HepG2 (cell line): ENCODE measurements around the gene MRPL20. TPM values are rescaled to one million over a fixed set of nuclear protein-coding genes. Genes with fewer than 3 reads are reported as not detected.

ENCODE experiments used
- BORCS8-MEF2B ChIP-seq: sonication (generic); formaldehyde crosslinking; IDR thresholded peaks from 2 replicates; pipeline ENCODE4 v1.8.0; 2022; ENCODE audit warnings: mild to moderate bottlenecking, missing genetic modification reagents
- CAMTA2 ChIP-seq: sonication (generic); formaldehyde crosslinking; IDR thresholded peaks from 2 replicates; pipeline ENCODE4 v1.4.0; 2020; ENCODE audit warnings: mild to moderate bottlenecking, missing genetic modification reagents, borderline replicate concordance
- FOXA1 ChIP-seq, 2 experiments: fragments of 450-650 bp in 1 of 2; sonication (generic) in 1 of 2; formaldehyde crosslinking in 1 of 2; IDR thresholded peaks; 2 replicates each; pipeline versions ENCODE4 v1.4.0 to v1.6.1; 2016 to 2020; ENCODE audit warnings: missing genetic modification reagents in 1 of 2
- HOXA5 ChIP-seq: sonication (generic); formaldehyde crosslinking; IDR thresholded peaks from 2 replicates; pipeline ENCODE4 v1.4.0; 2020; ENCODE audit warnings: missing genetic modification reagents
- MATR3 ChIP-seq: sonication (generic); formaldehyde crosslinking; IDR thresholded peaks from 2 replicates; pipeline ENCODE4 v1.4.0; 2020; ENCODE audit warnings: missing genetic modification reagents
- MED13 ChIP-seq: sonication (generic); formaldehyde crosslinking; IDR thresholded peaks from 2 replicates; pipeline ENCODE4 v1.5.0; 2020; ENCODE audit warnings: missing genetic modification reagents
- MTA1 ChIP-seq: sonication (generic); formaldehyde crosslinking; IDR thresholded peaks from 2 replicates; pipeline ENCODE4 v1.4.0; 2020; ENCODE audit warnings: missing genetic modification reagents, mild to moderate bottlenecking, borderline replicate concordance
- MTF2 ChIP-seq: sonication (generic); formaldehyde crosslinking; IDR thresholded peaks from 2 replicates; pipeline ENCODE4 v1.5.0; 2020; ENCODE audit warnings: missing genetic modification reagents, borderline replicate concordance
- NAIF1 ChIP-seq: sonication (generic); formaldehyde crosslinking; IDR thresholded peaks from 2 replicates; pipeline ENCODE4 v1.5.0; 2020; ENCODE audit warnings: mild to moderate bottlenecking, missing genetic modification reagents, borderline replicate concordance
- RBM22 ChIP-seq: fragments of 200-400 bp; formaldehyde crosslinking; optimal IDR thresholded peaks from 2 replicates; pipeline ENCODE3; 2017; ENCODE audit warnings: mild to moderate bottlenecking, low read length, moderate library complexity
- RXRA ChIP-seq: sonication (generic); formaldehyde crosslinking; IDR thresholded peaks from 2 replicates; pipeline ENCODE4 v1.5.1; 2020; ENCODE audit warnings: missing genetic modification reagents
- TCF7L2 ChIP-seq: IDR thresholded peaks from 2 replicates; pipeline ENCODE4 v1.6.1; 2011; ENCODE audit warnings: mild to moderate bottlenecking, low read depth, low read length, moderate library complexity
- ZBTB20 ChIP-seq: sonication (generic); formaldehyde crosslinking; IDR thresholded peaks from 2 replicates; pipeline ENCODE4 v1.8.1; 2023; ENCODE audit warnings: missing genetic modification reagents, low read depth, mild to moderate bottlenecking, borderline replicate concordance
- ZNF589 ChIP-seq: sonication (generic); formaldehyde crosslinking; conservative IDR thresholded peaks from 2 replicates; pipeline ENCODE4 v1.8.0; 2022; ENCODE audit warnings: mild to moderate bottlenecking, moderate library complexity, missing genetic modification reagents
- ZNF619 ChIP-seq: sonication (generic); formaldehyde crosslinking; IDR thresholded peaks from 2 replicates; pipeline ENCODE4 v1.4.0; 2020; ENCODE audit warnings: mild to moderate bottlenecking, missing genetic modification reagents
- polyA plus RNA-seq, 8 experiments: library from polyadenylated mRNA; depleted of rRNA in 3 of 8; stranded (reverse) in 7 of 8; unstranded in 1 of 8; fragments of >200 nt; fragmentation: Illumina TruSeq in 4 of 8; extraction: Trizol in 4 of 8; gene quantifications; 2 replicates each; pipeline versions ENCODE4 v1.2.1 to v1.2.3, GENCODE V29; 2011 to 2016; ENCODE audit warnings: low read depth in 4 of 8, missing spikeins in 1 of 8, mixed read lengths in 1 of 8; ENCODE audit not compliant: insufficient read depth in 1 of 8
- total RNA-seq, 5 experiments: library from RNA; depleted of rRNA; stranded (reverse); fragments of >200 nt; fragmentation: Illumina TruSeq; extraction: Trizol; gene quantifications; 2 replicates each; pipeline ENCODE4 v1.2.3, GENCODE V29; 2016; ENCODE audit warnings: low read depth in 1 of 5
- TF ChIP-seq, protein P1 (sequence below): sonication (generic); formaldehyde crosslinking; IDR thresholded peaks from 2 replicates; pipeline ENCODE4 v1.4.0; 2020; ENCODE audit warnings: mild to moderate bottlenecking, missing genetic modification reagents
- TF ChIP-seq, protein P2 (sequence below): sonication (generic); formaldehyde crosslinking; IDR thresholded peaks from 2 replicates; pipeline ENCODE4 v1.8.1; 2022; ENCODE audit warnings: mild to moderate bottlenecking, missing genetic modification reagents
- TF ChIP-seq, protein P3 (sequence below): sonication (generic); formaldehyde crosslinking; IDR thresholded peaks from 2 replicates; pipeline ENCODE4 v1.5.0; 2020; ENCODE audit warnings: missing genetic modification reagents
- TF ChIP-seq, protein P4 (sequence below): IDR thresholded peaks from 2 replicates; pipeline ENCODE4 v1.6.1; 2016
- TF ChIP-seq, protein P5 (sequence below): IDR thresholded peaks from 2 replicates; pipeline ENCODE4 v1.6.1; 2012; ENCODE audit warnings: low read length, improper control_type of control experiment
- TF ChIP-seq, protein P6 (sequence below): sonication (generic); formaldehyde crosslinking; IDR thresholded peaks from 2 replicates; pipeline ENCODE4 v1.8.0; 2023; ENCODE audit warnings: mild to moderate bottlenecking, missing genetic modification reagents

MRPL20 gene
- total and polyA plus RNA-seq, 2 of the 13 experiments (the other 11 are each of a cell fraction or from before 2014, with no cell fraction given) = 59.2 to 127 TPM

DNA sequence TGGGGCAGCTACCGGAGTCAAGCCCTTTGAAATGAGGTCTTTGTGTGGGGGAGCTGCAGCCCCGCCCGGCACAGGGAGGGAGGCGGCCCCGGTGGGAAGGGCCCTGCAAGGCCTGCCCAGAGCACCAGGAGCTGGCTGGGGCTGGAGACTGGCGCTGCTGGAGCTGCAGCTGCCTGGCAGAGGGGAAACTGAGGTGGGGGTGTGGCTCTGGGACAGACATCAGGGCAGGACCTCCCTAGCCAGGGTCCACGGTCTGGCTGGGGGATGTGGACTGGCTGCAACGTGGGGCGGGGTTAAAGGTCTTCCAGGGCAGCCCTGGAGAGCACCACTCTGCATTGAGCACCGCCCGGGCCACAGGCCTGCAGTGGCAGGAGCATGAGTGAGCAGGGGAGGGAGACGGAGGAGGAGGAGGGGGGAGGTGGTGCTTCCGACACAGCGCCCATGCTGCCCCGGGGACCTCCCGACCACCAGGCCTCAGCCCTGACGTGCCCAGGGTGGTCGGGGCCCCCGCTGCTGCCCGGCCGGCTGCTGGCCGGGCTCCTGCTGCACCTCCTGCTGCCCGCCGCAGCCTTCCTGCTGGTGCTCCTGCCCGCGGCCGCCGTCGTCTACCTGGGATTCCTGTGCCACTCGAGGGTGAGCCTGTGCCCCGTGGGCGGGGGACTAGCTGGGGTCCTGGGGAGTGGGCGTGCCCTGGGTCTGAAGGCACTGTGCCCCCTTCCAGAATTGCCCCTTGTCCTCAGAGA lies 18.8 kb upstream of the MRPL20 start (continued):
- TF ChIP-seq, protein P1, sequence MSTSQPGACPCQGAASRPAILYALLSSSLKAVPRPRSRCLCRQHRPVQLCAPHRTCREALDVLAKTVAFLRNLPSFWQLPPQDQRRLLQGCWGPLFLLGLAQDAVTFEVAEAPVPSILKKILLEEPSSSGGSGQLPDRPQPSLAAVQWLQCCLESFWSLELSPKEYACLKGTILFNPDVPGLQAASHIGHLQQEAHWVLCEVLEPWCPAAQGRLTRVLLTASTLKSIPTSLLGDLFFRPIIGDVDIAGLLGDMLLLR (CRISPR knock-in tag) = no peak
- TF ChIP-seq, protein P2, sequence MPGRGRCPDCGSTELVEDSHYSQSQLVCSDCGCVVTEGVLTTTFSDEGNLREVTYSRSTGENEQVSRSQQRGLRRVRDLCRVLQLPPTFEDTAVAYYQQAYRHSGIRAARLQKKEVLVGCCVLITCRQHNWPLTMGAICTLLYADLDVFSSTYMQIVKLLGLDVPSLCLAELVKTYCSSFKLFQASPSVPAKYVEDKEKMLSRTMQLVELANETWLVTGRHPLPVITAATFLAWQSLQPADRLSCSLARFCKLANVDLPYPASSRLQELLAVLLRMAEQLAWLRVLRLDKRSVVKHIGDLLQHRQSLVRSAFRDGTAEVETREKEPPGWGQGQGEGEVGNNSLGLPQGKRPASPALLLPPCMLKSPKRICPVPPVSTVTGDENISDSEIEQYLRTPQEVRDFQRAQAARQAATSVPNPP (CRISPR knock-in tag) = no peak
- TF ChIP-seq TCF7L2 = no peak
- TF ChIP-seq ZNF589 (CRISPR knock-in tag) = no peak
- 0 out of 2 replicates have a peak, but pooled peaks have one; percentile 44 for TF ChIP-seq CAMTA2 (CRISPR knock-in tag)
- no peak for TF ChIP-seq ZBTB20 (CRISPR knock-in tag)
- TF ChIP-seq NAIF1 (CRISPR knock-in tag) = no peak
- TF ChIP-seq HOXA5 = no peak
- no peak for TF ChIP-seq MED13
- TF ChIP-seq FOXA1 (IDR thresholded peaks at IDR 0.05) = no peak
- TF ChIP-seq FOXA1 (CRISPR knock-in tag; IDR thresholded peaks at IDR 0.05) = no peak
- TF ChIP-seq MTF2 (CRISPR knock-in tag) = 0 out of 2 replicates have a peak, but pooled peaks have one; percentile 45
- TF ChIP-seq, protein P3, sequence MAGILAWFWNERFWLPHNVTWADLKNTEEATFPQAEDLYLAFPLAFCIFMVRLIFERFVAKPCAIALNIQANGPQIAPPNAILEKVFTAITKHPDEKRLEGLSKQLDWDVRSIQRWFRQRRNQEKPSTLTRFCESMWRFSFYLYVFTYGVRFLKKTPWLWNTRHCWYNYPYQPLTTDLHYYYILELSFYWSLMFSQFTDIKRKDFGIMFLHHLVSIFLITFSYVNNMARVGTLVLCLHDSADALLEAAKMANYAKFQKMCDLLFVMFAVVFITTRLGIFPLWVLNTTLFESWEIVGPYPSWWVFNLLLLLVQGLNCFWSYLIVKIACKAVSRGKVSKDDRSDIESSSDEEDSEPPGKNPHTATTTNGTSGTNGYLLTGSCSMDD (CRISPR knock-in tag) = no peak
- TF ChIP-seq, protein P4, sequence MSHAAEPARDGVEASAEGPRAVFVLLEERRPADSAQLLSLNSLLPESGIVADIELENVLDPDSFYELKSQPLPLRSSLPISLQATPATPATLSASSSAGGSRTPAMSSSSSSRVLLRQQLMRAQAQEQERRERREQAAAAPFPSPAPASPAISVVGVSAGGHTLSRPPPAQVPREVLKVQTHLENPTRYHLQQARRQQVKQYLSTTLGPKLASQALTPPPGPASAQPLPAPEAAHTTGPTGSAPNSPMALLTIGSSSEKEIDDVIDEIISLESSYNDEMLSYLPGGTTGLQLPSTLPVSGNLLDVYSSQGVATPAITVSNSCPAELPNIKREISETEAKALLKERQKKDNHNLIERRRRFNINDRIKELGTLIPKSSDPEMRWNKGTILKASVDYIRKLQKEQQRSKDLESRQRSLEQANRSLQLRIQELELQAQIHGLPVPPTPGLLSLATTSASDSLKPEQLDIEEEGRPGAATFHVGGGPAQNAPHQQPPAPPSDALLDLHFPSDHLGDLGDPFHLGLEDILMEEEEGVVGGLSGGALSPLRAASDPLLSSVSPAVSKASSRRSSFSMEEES (CRISPR knock-in tag) = 0 out of 2 replicates have a peak, but pooled peaks have one; percentile 12
- TF ChIP-seq ZNF619 (CRISPR knock-in tag) = no peak
- TF ChIP-seq MATR3 (CRISPR knock-in tag) = no peak
- peak; percentile 19; the same call in 1 of the 2 replicates for TF ChIP-seq BORCS8-MEF2B (CRISPR knock-in tag)
- TF ChIP-seq, protein P5, sequence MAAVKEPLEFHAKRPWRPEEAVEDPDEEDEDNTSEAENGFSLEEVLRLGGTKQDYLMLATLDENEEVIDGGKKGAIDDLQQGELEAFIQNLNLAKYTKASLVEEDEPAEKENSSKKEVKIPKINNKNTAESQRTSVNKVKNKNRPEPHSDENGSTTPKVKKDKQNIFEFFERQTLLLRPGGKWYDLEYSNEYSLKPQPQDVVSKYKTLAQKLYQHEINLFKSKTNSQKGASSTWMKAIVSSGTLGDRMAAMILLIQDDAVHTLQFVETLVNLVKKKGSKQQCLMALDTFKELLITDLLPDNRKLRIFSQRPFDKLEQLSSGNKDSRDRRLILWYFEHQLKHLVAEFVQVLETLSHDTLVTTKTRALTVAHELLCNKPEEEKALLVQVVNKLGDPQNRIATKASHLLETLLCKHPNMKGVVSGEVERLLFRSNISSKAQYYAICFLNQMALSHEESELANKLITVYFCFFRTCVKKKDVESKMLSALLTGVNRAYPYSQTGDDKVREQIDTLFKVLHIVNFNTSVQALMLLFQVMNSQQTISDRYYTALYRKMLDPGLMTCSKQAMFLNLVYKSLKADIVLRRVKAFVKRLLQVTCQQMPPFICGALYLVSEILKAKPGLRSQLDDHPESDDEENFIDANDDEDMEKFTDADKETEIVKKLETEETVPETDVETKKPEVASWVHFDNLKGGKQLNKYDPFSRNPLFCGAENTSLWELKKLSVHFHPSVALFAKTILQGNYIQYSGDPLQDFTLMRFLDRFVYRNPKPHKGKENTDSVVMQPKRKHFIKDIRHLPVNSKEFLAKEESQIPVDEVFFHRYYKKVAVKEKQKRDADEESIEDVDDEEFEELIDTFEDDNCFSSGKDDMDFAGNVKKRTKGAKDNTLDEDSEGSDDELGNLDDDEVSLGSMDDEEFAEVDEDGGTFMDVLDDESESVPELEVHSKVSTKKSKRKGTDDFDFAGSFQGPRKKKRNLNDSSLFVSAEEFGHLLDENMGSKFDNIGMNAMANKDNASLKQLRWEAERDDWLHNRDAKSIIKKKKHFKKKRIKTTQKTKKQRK = no peak
- 0 out of 2 replicates have a peak, but pooled peaks have one; percentile 60 for TF ChIP-seq MTA1
- no peak for TF ChIP-seq RBM22
- TF ChIP-seq, protein P6, sequence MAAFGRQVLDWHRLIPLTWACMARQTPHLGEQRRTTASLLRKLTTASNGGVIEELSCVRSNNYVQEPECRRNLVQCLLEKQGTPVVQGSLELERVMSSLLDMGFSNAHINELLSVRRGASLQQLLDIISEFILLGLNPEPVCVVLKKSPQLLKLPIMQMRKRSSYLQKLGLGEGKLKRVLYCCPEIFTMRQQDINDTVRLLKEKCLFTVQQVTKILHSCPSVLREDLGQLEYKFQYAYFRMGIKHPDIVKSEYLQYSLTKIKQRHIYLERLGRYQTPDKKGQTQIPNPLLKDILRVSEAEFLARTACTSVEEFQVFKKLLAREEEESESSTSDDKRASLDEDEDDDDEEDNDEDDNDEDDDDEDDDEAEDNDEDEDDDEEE (CRISPR knock-in tag) = peak; percentile 42; the same call in 1 of the 2 replicates
- TF ChIP-seq RXRA (CRISPR knock-in tag) = peak; percentile 65
